ENCODE measurements around the gene GMPR2.

Gene GMPR2

DNA sequence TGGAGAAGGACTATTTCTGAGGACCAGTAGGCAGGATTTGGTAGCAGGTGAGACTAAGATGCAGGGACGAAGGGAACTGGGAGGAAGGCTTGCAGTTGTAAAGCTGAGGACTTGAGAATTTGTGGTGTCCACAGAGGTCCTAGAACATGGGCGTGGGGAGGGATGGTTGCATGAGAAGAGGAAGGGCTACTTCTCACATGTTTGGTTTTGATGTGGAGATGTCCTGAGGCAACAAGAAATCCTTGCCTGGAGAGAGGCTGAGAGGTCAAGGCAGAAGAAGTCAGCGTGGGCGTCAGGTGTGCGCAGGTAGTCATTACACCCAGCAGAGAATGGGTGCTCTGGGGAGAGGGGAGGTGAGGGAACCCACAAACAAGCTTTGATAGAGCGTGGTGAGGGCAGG lies 44.3 kb downstream of the GMPR2 start:
- Histone ChIP-seq H3K23ac (ENCODE audit: low read depth, low read length, poor library complexity) (no peak overlapping the region), H3K4ac (ENCODE audit: low read length) (no peak overlapping the region), H2AFZ (ENCODE audit: low read length) (no peak overlapping the region), H4K8ac (ENCODE audit: low read depth, low read length) (no peak overlapping the region), H3K79me1 (ENCODE audit: low read depth, low read length) (no peaks in the 10 kb centered on the region), H3K27ac (replicated peaks; ENCODE audit: low read length) (no peak overlapping the region), H2BK120ac (ENCODE audit: low read depth, low read length) (no peak overlapping the region), H3K14ac (ENCODE audit: low read length) (no peak overlapping the region), H3K9ac (ENCODE audit: low read depth, low read length, poor library complexity) (no peak overlapping the region), H3K18ac (ENCODE audit: low read length) (no peak overlapping the region), H3K9me3 (replicated peaks in 1 of 2; ENCODE audit: control insufficient read depth in 2 of 2, insufficient read depth in 1 of 2, low read depth in 1 of 2, low read length in 2 of 2) (no peaks in the 10 kb centered on the region), H3K4me1 (ENCODE audit: control insufficient read depth in 2 of 2, insufficient read depth in 1 of 2, low read depth in 1 of 2, low read length in 2 of 2) (peaks cover 0 to 2% of the 10 kb centered on the region in 2 donors), H3K36me3 (replicated peaks in 1 of 2; ENCODE audit: control insufficient read depth in 2 of 2, insufficient read depth in 2 of 2, low read length in 2 of 2) (peaks cover 0 to 4% of the 10 kb centered on the region in 2 donors), H4K91ac (ENCODE audit: low read depth, low read length, poor library complexity) (no peak overlapping the region), H2BK12ac (ENCODE audit: low read length) (no peak overlapping the region), H3K4me2 (ENCODE audit: insufficient read depth, low read length, poor library complexity, severe bottlenecking) (no peak overlapping the region), H2BK5ac (ENCODE audit: low read length) (no peak overlapping the region), H3K27me3 (ENCODE audit: control insufficient read depth in 3 of 3, insufficient read depth in 3 of 3, low read depth in 1 of 3, low read length in 3 of 3) (no peaks in the 10 kb centered on the region), H2AK5ac (ENCODE audit: low read depth, low read length) (no peak overlapping the region), H2BK15ac (ENCODE audit: low read length) (no peak overlapping the region), H3K4me3 (ENCODE audit: low read length in 2 of 2) (peak overlapping the region in 1 of 2 donors; percentile 58)
- no CpG with 5 or more reads among the region's 6 CpGs for WGBS, 2 donors (ENCODE audit: extremely low coverage in 2 of 2, insufficient read length in 2 of 2, insufficient replicate concordance in 1 of 2)
- DNase-seq (ENCODE audit: low spot score) = no peak

DNA sequence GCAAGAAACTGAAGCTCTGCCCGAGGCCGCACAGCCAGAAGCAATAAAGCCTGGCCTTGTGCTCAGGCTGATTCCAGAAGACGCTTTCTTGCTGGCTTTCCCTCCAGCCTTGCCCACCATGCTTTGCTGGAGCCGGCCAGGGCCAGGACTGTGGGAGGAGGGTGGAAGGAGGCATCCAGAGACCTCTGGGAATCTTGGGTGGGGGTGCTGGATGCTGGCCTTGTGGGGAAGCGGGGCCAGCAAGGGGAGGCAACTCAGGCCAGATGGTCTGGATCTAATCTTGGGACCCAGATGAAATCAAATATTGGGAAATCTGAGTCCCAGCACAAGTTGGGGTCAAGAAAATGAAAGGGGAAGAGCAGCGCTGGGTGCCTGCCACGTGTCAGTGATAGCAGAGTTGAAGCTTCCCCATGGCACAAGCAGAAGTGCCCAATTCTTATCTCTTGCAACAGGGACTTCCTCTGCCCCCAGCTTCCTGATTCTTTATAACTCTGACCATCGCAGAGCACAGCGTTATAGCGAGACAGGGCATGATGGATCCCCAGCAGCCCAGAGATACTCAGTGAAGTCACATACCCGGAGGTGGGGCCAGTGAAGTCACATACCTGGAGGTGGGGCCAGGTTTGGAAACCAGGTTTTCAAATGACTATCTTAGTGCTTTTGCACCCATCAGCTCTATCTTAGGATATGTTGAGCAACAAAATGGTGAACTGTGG lies 45.0 kb downstream of the GMPR2 start:
- Histone ChIP-seq H2AK5ac (ENCODE audit: low read depth, low read length) (no peak overlapping the region), H2AFZ (ENCODE audit: low read length) (no peak overlapping the region), H2BK12ac (ENCODE audit: low read length) (no peak overlapping the region), H2BK5ac (ENCODE audit: low read length) (no peak overlapping the region), H2BK120ac (ENCODE audit: low read depth, low read length) (no peak overlapping the region), H3K79me1 (ENCODE audit: low read depth, low read length) (no peaks in the 10 kb centered on the region), H2BK15ac (ENCODE audit: low read length) (no peak overlapping the region), H3K4ac (ENCODE audit: low read length) (no peak overlapping the region), H4K8ac (ENCODE audit: low read depth, low read length) (no peak overlapping the region), H3K23ac (ENCODE audit: low read depth, low read length, poor library complexity) (no peak overlapping the region), H3K14ac (ENCODE audit: low read length) (no peak overlapping the region), H3K4me3 (ENCODE audit: low read length in 2 of 2) (no peak overlapping the region), H4K91ac (ENCODE audit: low read depth, low read length, poor library complexity) (no peak overlapping the region), H3K27ac (replicated peaks; ENCODE audit: low read length) (no peak overlapping the region), H3K9me3 (replicated peaks in 1 of 2; ENCODE audit: control insufficient read depth in 2 of 2, insufficient read depth in 1 of 2, low read depth in 1 of 2, low read length in 2 of 2) (no peaks in the 10 kb centered on the region), H3K18ac (ENCODE audit: low read length) (no peak overlapping the region), H3K27me3 (ENCODE audit: control insufficient read depth in 3 of 3, insufficient read depth in 3 of 3, low read depth in 1 of 3, low read length in 3 of 3) (no peaks in the 10 kb centered on the region), H3K9ac (ENCODE audit: low read depth, low read length, poor library complexity) (no peak overlapping the region), H3K4me1 (ENCODE audit: control insufficient read depth in 2 of 2, insufficient read depth in 1 of 2, low read depth in 1 of 2, low read length in 2 of 2) (no peaks in the 10 kb centered on the region), H3K36me3 (replicated peaks in 1 of 2; ENCODE audit: control insufficient read depth in 2 of 2, insufficient read depth in 2 of 2, low read length in 2 of 2) (peaks cover 0 to under 1% of the 10 kb centered on the region in 2 donors), H3K4me2 (ENCODE audit: insufficient read depth, low read length, poor library complexity, severe bottlenecking) (no peak overlapping the region)
- no peak for DNase-seq (ENCODE audit: low spot score)
- no CpG with 5 or more reads among the region's 11 CpGs for WGBS, 2 donors (ENCODE audit: extremely low coverage in 2 of 2, insufficient read length in 2 of 2, insufficient replicate concordance in 1 of 2)

DNA sequence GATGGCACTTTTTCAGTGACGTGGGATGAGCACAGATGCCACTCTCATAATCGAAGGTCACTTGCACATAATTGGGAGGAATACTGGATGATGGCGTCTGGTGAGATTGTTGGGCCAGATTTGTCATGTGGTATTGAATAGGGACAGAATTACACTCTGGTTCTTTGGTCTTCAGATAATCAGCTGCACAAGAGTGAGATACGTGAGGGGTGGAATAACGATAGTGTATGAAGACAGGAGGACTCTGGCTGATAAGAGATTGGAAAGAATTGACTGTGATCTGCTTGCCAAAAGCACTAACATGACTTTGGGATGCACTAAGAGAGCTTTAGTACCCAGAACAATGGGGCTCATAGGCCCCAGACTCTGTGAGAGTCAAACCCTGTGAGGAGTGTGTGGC lies 45.7 kb downstream of the GMPR2 start:
- no peaks in the 10 kb centered on the region for H3K4me1 ChIP-seq (ENCODE audit: control insufficient read depth in 2 of 2, insufficient read depth in 1 of 2, low read depth in 1 of 2, low read length in 2 of 2)
- no peak overlapping the region for H3K18ac ChIP-seq (ENCODE audit: low read length)
- no peak overlapping the region for H2AFZ ChIP-seq (ENCODE audit: low read length)
- H3K14ac ChIP-seq (ENCODE audit: low read length) = no peak overlapping the region
- H2AK5ac ChIP-seq (ENCODE audit: low read depth, low read length) = no peak overlapping the region
- H3K9ac ChIP-seq (ENCODE audit: low read depth, low read length, poor library complexity) = no peak overlapping the region
- H3K4me3 ChIP-seq (ENCODE audit: low read length in 2 of 2) = no peak overlapping the region
- H2BK12ac ChIP-seq (ENCODE audit: low read length) = no peak overlapping the region
- H2BK5ac ChIP-seq (ENCODE audit: low read length) = no peak overlapping the region
- no peaks in the 10 kb centered on the region for H3K9me3 ChIP-seq (replicated peaks in 1 of 2; ENCODE audit: control insufficient read depth in 2 of 2, insufficient read depth in 1 of 2, low read depth in 1 of 2, low read length in 2 of 2)
- no peak for DNase-seq (ENCODE audit: low spot score)
- H3K79me1 ChIP-seq (ENCODE audit: low read depth, low read length) = no peaks in the 10 kb centered on the region
- H4K91ac ChIP-seq (ENCODE audit: low read depth, low read length, poor library complexity) = no peak overlapping the region
- H3K27me3 ChIP-seq (ENCODE audit: control insufficient read depth in 3 of 3, insufficient read depth in 3 of 3, low read depth in 1 of 3, low read length in 3 of 3) = no peaks in the 10 kb centered on the region
- no peak overlapping the region for H3K4me2 ChIP-seq (ENCODE audit: insufficient read depth, low read length, poor library complexity, severe bottlenecking)
- H2BK120ac ChIP-seq (ENCODE audit: low read depth, low read length) = no peak overlapping the region
- no peak overlapping the region for H3K27ac ChIP-seq (replicated peaks; ENCODE audit: low read length)
- no peaks in the 10 kb centered on the region for H3K36me3 ChIP-seq (replicated peaks in 1 of 2; ENCODE audit: control insufficient read depth in 2 of 2, insufficient read depth in 2 of 2, low read length in 2 of 2)
- no peak overlapping the region for H3K23ac ChIP-seq (ENCODE audit: low read depth, low read length, poor library complexity)
- no peak overlapping the region for H2BK15ac ChIP-seq (ENCODE audit: low read length)
- H3K4ac ChIP-seq (ENCODE audit: low read length) = no peak overlapping the region
- no peak overlapping the region for H4K8ac ChIP-seq (ENCODE audit: low read depth, low read length)
- no CpG with 5 or more reads among the region's 5 CpGs for WGBS, 2 donors (ENCODE audit: extremely low coverage in 2 of 2, insufficient read length in 2 of 2, insufficient replicate concordance in 1 of 2)

DNA sequence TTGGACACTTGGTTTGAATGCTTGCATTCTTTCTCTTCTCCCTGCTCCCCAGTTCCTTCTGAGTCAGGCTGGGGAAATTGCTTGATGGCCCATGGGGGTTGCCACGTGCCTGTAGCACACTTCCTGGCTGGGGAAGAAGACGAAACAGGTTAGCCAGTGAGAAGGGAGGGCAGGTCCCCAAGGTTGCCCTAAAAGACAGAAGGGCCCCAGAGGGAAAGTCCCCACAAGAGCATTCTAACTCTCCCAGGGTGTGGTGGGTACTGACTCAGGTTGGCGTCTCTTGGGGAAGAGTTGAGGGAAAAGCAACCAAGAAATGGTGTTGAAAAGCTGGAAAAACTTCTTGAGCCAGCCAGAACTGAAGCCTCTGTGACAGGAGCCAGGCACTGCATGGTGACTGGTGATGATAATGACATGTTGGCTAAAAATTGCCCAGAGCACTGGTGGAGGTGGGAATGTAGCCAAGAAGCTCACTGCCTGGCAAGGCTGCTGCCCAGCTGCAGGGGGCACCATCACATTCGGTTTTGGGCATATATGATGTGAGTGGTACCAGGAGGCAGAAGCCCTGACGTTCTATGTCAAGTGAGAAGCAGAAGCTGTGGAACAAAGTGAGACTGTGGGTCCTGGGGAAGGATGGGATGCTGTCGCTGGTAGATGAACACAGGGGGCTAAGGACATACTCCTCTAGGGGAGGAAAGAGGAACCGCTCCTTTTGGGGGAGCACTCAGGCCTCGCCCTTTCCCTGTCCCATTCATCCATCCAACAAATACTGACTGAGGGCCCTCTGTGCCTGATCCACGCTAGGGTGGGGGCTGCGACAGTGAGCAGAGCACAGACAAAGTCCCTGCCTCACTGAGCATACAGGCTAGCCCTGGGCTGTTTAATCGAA lies 46.8 kb downstream of the GMPR2 start:
- DNase-seq (ENCODE audit: low spot score) = no peak
- no peaks in the 10 kb centered on the region for H3K27me3 ChIP-seq (ENCODE audit: control insufficient read depth in 3 of 3, insufficient read depth in 3 of 3, low read depth in 1 of 3, low read length in 3 of 3)
- H3K14ac ChIP-seq (ENCODE audit: low read length) = no peak overlapping the region
- H2BK12ac ChIP-seq (ENCODE audit: low read length) = no peak overlapping the region
- no peak overlapping the region for H3K23ac ChIP-seq (ENCODE audit: low read depth, low read length, poor library complexity)
- H3K36me3 ChIP-seq (replicated peaks in 1 of 2; ENCODE audit: control insufficient read depth in 2 of 2, insufficient read depth in 2 of 2, low read length in 2 of 2) = no peaks in the 10 kb centered on the region
- H3K9ac ChIP-seq (ENCODE audit: low read depth, low read length, poor library complexity) = peak overlapping the region; percentile 22
- no peaks in the 10 kb centered on the region for H3K9me3 ChIP-seq (replicated peaks in 1 of 2; ENCODE audit: control insufficient read depth in 2 of 2, insufficient read depth in 1 of 2, low read depth in 1 of 2, low read length in 2 of 2)
- H2BK120ac ChIP-seq (ENCODE audit: low read depth, low read length) = no peak overlapping the region
- H2BK15ac ChIP-seq (ENCODE audit: low read length) = no peak overlapping the region
- no peak overlapping the region for H3K4me2 ChIP-seq (ENCODE audit: insufficient read depth, low read length, poor library complexity, severe bottlenecking)
- H2BK5ac ChIP-seq (ENCODE audit: low read length) = no peak overlapping the region
- H2AK5ac ChIP-seq (ENCODE audit: low read depth, low read length) = no peak overlapping the region
- H3K27ac ChIP-seq (replicated peaks; ENCODE audit: low read length) = no peak overlapping the region
- H3K79me1 ChIP-seq (ENCODE audit: low read depth, low read length) = no peaks in the 10 kb centered on the region
- H2AFZ ChIP-seq (ENCODE audit: low read length) = no peak overlapping the region
- no peak overlapping the region for H3K4ac ChIP-seq (ENCODE audit: low read length)
- no peak overlapping the region for H4K8ac ChIP-seq (ENCODE audit: low read depth, low read length)
- H3K18ac ChIP-seq (ENCODE audit: low read length) = no peak overlapping the region
- H3K4me3 ChIP-seq (ENCODE audit: low read length in 2 of 2) = no peak overlapping the region
- H4K91ac ChIP-seq (ENCODE audit: low read depth, low read length, poor library complexity) = no peak overlapping the region
- no peaks in the 10 kb centered on the region for H3K4me1 ChIP-seq (ENCODE audit: control insufficient read depth in 2 of 2, insufficient read depth in 1 of 2, low read depth in 1 of 2, low read length in 2 of 2)
- WGBS, 2 donors (ENCODE audit: extremely low coverage in 2 of 2, insufficient read length in 2 of 2, insufficient replicate concordance in 1 of 2) = no CpG with 5 or more reads among the region's 11 CpGs
